Kidney (tissue), 11 donors: Measurements from ENCODE around the gene RASA4. TPM values are rescaled to one million over a fixed set of nuclear protein-coding genes. Genes with fewer than 3 reads are reported as not detected.
"Not testable (repeated sequence)": the region's sequence is repeated elsewhere in the genome, so short reads cannot be mapped to it uniquely, and the experiment has no call there.

Source experiments
- DNase-seq, 5 donors: peaks; one replicate each; pipeline ENCODE4 v3.0.0-alpha.2; 2013 to 2020
- FAIRE-seq: peaks from 2 replicates; lab custom pipeline; 2012; peaks lifted over from hg19 to GRCh38; lab: Jason Lieb, UNC
- H3K27ac ChIP-seq, 2 donors: one replicate each; pipeline ENCODE4 v1.7.0; 2013; ENCODE audit warnings: low read depth in 2 of 2, low read length in 2 of 2, inconsistent platforms in 1 of 2
- H3K27me3 ChIP-seq: one replicate; pipeline ENCODE4 v1.7.1; 2013; ENCODE audit warnings: low read length, inconsistent platforms; ENCODE audit not compliant: control insufficient read depth, insufficient read depth
- H3K36me3 ChIP-seq, 3 donors: one replicate each; pipeline versions ENCODE4 v1.7.0 to v1.7.1; 2013; ENCODE audit warnings: low read length in 3 of 3, control low read depth in 1 of 3, inconsistent platforms in 1 of 3; ENCODE audit not compliant: insufficient read depth in 3 of 3, control insufficient read depth in 2 of 3
- H3K4me1 ChIP-seq, 3 donors: one replicate each; pipeline versions ENCODE4 v1.7.0 to v1.7.1; 2013; ENCODE audit warnings: low read length in 3 of 3, inconsistent platforms in 1 of 3, low read depth in 1 of 3; ENCODE audit not compliant: control insufficient read depth in 2 of 3, insufficient read depth in 2 of 3
- H3K4me3 ChIP-seq, 3 donors: one replicate each; pipeline versions ENCODE4 v1.7.0 to v1.8.1; 2013; ENCODE audit warnings: low read length in 3 of 3, control low read depth in 1 of 3, inconsistent platforms in 1 of 3
- H3K9ac ChIP-seq, 3 donors: one replicate each; pipeline versions ENCODE4 v1.7.0 to v1.7.1; 2013; ENCODE audit warnings: low read length in 3 of 3, control low read depth in 1 of 3, inconsistent platforms in 1 of 3
- H3K9me3 ChIP-seq, 3 donors: one replicate each; pipeline versions ENCODE4 v1.7.0 to v1.7.1; 2013; ENCODE audit warnings: low read length in 3 of 3, control low read depth in 1 of 3, inconsistent platforms in 1 of 3; ENCODE audit not compliant: control insufficient read depth in 2 of 3, insufficient read depth in 1 of 3
- intact Hi-C: fragments of 100-400 bp; cut with DNase I; formaldehyde crosslinking; loops from one replicate; pipeline ENCODE4 v1.11.1; 2022
- polyA plus RNA-seq: library from polyadenylated mRNA; stranded (reverse); fragments of 350-450 nt; fragmentation: Illumina TruSeq; extraction: RNeasy Lipid Tissue Mini Kit (QIAGEN cat#74804); gene quantifications from one replicate; pipeline ENCODE4 v1.2.3, GENCODE V29; 2014; ENCODE audit warnings: low read depth, low replicate concordance; ENCODE audit not compliant: insufficient read depth
- total RNA-seq: library from RNA; stranded (reverse); fragmentation: NEBNext Ultra II Directional; extraction: Animal tissue kit (Norgen Biotek cat#: 25700); gene quantifications from one replicate; pipeline ENCODE4 v1.2.1, GENCODE V29; 2021
- donor health status: control.
- donor health status: control.
- donor health status: DM: yes; HTN: yes; CAD: no.
- donor health status: Normal renal cell carcinoma (clear cell type).

Gene RASA4
- total and polyA plus RNA-seq, 2 donors from 2014 or later, result 47.0 to 63.3 TPM

GRCh38 chr7:102604431-102605145 is 12.0 kb downstream of the RASA4 start:
- DNase-seq, intact Hi-C loops, H3K36me3 ChIP-seq, H3K27me3 ChIP-seq, H3K4me1 ChIP-seq, H3K4me3 ChIP-seq, FAIRE-seq, H3K27ac ChIP-seq, H3K9ac ChIP-seq, H3K9me3 ChIP-seq: not testable (repeated sequence)

GRCh38 chr7:102602317-102602716 is 14.2 kb downstream of the RASA4 start:
- FAIRE-seq, H3K9ac ChIP-seq, H3K4me1 ChIP-seq, H3K36me3 ChIP-seq, DNase-seq, H3K9me3 ChIP-seq, H3K4me3 ChIP-seq, H3K27me3 ChIP-seq, intact Hi-C loops, H3K27ac ChIP-seq: not testable (repeated sequence)

- H3K9me3 ChIP-seq, intact Hi-C loops, H3K27me3 ChIP-seq, H3K9ac ChIP-seq, H3K27ac ChIP-seq, DNase-seq, FAIRE-seq, H3K4me1 ChIP-seq, H3K4me3 ChIP-seq, H3K36me3 ChIP-seq: not testable (repeated sequence)
These were observed 16.9 kb downstream of the RASA4 start for GRCh38 chr7:102599699-102600098.

- H3K4me3 ChIP-seq, H3K9ac ChIP-seq, H3K27me3 ChIP-seq, H3K4me1 ChIP-seq, intact Hi-C loops, H3K36me3 ChIP-seq, H3K27ac ChIP-seq, FAIRE-seq, H3K9me3 ChIP-seq: not testable (repeated sequence)
- DNase-seq, result peak in 1 of 5 donors; percentile 22
These were observed 20.5 kb downstream of the RASA4 start for GRCh38 chr7:102596036-102596435.

GRCh38 chr7:102593637-102594334 is 22.8 kb downstream of the RASA4 start:
- H3K4me1 ChIP-seq, H3K9ac ChIP-seq, H3K27me3 ChIP-seq, DNase-seq, H3K27ac ChIP-seq, H3K36me3 ChIP-seq, FAIRE-seq, intact Hi-C loops, H3K9me3 ChIP-seq, H3K4me3 ChIP-seq: not testable (repeated sequence)

- H3K36me3 ChIP-seq, H3K4me1 ChIP-seq, FAIRE-seq, H3K9me3 ChIP-seq, intact Hi-C loops, H3K27me3 ChIP-seq, H3K4me3 ChIP-seq, H3K9ac ChIP-seq, H3K27ac ChIP-seq: not testable (repeated sequence)
- DNase-seq, result peak in 1 of 5 donors; percentile 89
These were observed 24.0 kb downstream of the RASA4 start for GRCh38 chr7:102592477-102593019.

GRCh38 chr7:102589857-102590256 is 26.7 kb downstream of the RASA4 start:
- H3K27me3 ChIP-seq, H3K27ac ChIP-seq, FAIRE-seq, H3K4me1 ChIP-seq, H3K9ac ChIP-seq, H3K9me3 ChIP-seq, H3K4me3 ChIP-seq, DNase-seq, H3K36me3 ChIP-seq, intact Hi-C loops: not testable (repeated sequence)

- H3K27me3 ChIP-seq, H3K36me3 ChIP-seq, H3K4me1 ChIP-seq, H3K9me3 ChIP-seq, intact Hi-C loops, DNase-seq, H3K4me3 ChIP-seq, H3K27ac ChIP-seq, H3K9ac ChIP-seq, FAIRE-seq: not testable (repeated sequence)
These were observed 33.1 kb downstream of the RASA4 start for GRCh38 chr7:102583495-102583894.
